Stimulated activated naive CD4-positive, alpha-beta T cell (primary cell): ENCODE measurements around the gene COPS2.
A peak's percentile ranks its signal among the peaks of the same experiment; 100 is the strongest.
"Not testable (repeated sequence)": the region's sequence is repeated elsewhere in the genome, so short reads cannot be mapped to it uniquely, and the experiment has no call there.

Experiments used
- DNase-seq, 6 experiments: peaks; one replicate each; lab custom pipeline; 2025; lab: John Stamatoyannopoulos, UW

Gene COPS2

GRCh38 chr15:49155110-49155833, at the start of gene COPS2:
TSS of gene COPS2 (minus strand) at chr15:49155599. CDS start at chr15:49155578, 21 bp downstream.
- peak; percentile 84 to 95 (median 94) for DNase-seq

- no peak for DNase-seq
Observed at GRCh38 chr15:49200347-49200746, 44.9 kb upstream of the COPS2 start.

GRCh38 chr15:49199666-49200065, 44.3 kb upstream of the COPS2 start:
- DNase-seq = no peak

GRCh38 chr15:49196856-49197255, 41.5 kb upstream of the COPS2 start:
- DNase-seq = no peak

DNA sequence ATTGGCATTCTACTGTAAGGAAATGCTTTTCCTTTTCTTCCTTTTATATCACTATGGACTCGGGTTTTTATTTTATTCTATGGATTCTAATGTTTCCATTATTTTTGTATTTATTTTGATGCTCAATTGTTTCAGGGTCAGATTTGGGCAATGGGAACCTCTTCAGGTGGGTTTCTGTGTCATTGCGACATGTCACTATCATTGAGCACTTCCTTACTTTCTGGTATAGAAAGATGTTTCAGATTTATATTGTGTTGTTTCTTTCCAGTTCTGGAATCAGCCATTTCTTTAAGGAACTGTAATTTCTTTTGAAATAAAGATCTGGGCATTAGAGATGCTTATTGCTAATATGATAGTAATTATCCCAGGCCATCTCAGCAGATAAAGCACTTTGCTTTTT, 36.5 kb upstream of the COPS2 start:
- DNase-seq = no peak

- DNase-seq = no peak
Observed at GRCh38 chr15:49190586-49190985, 35.2 kb upstream of the COPS2 start.

- no peak for DNase-seq
Observed at GRCh38 chr15:49189631-49190030, 34.2 kb upstream of the COPS2 start.

DNA sequence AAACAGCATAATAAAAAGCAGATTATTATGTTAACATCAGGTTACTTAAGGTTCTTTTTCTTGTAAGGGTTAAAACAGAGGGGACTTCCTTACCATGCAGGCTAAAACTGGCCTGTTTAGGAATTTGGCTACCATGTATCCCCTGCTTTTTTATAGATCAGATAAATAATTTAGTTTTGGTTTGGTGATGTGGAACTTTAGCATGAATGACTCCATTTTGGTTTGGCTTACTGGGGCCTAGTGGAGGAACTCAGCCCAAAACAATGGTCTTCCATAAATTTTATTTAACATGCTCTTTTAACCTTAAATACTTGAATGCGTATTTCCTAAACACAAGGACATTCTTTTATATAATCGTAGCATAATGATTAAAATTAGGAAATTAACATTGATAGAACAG, 33.5 kb upstream of the COPS2 start:
- no peak for DNase-seq

GRCh38 chr15:49187549-49188245, 32.3 kb upstream of the COPS2 start:
- no peak for DNase-seq

GRCh38 chr15:49185473-49185872, 30.1 kb upstream of the COPS2 start:
- DNase-seq = no peak

DNA sequence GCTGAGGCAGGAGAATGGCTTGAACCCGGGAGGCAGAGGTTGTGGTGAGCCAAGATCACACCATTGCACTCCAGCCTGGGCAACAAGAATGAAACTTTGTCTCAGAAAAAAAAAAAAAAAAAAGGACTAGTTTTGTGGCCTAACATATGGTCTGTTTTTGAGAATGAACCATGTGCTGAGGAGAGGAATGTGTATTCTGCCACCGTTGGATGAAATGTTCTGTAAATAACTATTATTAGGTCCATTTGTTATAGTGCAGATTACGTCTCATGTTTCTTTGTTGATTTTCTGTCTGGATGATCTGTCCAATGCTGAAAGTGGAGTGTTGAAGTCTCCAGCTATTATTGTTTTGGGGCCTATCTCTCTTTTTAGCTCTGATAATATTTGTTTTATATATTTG, 28.3 kb upstream of the COPS2 start:
- not testable (repeated sequence) for DNase-seq

DNA sequence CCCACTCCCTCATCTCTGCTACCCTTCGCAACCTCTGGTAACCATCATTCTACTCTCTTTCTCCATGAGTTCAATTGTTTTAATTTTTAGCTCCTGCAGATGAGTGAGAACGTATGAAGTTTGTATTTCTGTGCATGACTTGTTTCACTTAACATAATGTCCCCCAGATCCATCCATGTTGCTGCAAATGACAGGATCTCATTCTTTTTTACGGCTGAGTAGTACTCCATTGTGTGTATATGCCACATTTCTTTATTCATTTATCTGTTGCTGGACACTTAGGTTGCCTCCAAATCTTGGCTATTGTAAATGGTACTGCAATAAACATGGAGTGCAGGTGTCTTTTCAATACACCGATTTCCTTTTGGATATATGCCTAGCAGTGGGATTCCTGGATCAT, 26.7 kb upstream of the COPS2 start:
- no peak for DNase-seq

DNA sequence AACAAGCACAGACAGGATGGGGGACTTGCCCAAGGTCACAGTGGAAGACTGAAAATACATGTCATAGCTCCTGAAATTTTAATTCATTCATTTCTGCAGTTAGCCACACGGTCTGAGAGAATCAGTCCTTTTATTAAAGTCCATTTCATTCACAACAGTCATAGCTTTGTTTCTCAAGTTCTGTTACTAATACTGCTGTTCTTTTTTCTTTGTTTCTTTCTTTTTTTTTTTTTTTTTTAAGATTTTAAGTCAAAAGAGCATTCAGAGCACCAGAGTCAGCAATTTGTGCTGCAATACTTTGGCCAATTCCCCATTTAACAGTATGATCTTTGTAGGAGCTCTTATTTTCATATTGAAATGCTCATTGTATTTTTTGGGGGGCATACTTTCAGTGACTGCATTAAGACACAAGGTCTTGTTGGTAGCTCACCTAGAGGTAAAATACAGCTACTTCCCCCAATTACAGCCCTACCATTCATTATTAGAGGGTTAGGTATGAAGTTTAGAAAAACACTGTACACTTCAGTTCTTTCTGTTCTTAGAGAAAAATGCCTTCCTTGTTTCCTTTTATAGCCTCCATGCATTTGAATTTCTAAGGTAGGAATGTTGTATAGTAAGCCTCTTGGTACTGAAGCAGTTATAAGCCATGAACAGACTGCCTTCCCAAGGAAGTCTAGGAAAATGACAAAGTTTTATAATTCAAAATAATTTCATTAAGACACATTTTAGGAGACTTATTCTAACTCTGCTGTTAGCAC, 24.2 kb upstream of the COPS2 start:
- no peak for DNase-seq

DNA sequence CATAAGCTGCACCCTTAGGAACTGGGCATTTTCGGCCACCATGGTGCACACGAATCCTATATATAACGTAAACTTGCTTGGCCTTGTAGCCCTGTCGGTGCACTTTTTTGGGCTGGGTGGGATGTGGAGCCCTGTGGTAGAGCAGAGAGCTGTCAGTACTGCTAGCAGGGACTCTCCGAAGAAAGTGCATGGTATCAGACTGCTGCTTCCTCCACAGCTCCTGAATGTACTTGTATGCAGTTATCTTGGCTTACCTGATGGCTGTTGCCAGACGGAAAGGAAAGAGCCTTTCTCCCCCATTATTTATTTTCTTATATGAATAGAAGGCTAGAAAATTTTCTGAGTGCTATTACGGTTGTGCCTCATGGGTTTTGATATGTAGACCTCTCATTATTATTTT, 23.1 kb upstream of the COPS2 start:
- DNase-seq = no peak

- not testable (repeated sequence) for DNase-seq
Observed at GRCh38 chr15:49175582-49176397, 20.4 kb upstream of the COPS2 start.

GRCh38 chr15:49174902-49175301, 19.5 kb upstream of the COPS2 start:
- no peak for DNase-seq

GRCh38 chr15:49171790-49172189, 16.4 kb upstream of the COPS2 start:
- DNase-seq = no peak

DNA sequence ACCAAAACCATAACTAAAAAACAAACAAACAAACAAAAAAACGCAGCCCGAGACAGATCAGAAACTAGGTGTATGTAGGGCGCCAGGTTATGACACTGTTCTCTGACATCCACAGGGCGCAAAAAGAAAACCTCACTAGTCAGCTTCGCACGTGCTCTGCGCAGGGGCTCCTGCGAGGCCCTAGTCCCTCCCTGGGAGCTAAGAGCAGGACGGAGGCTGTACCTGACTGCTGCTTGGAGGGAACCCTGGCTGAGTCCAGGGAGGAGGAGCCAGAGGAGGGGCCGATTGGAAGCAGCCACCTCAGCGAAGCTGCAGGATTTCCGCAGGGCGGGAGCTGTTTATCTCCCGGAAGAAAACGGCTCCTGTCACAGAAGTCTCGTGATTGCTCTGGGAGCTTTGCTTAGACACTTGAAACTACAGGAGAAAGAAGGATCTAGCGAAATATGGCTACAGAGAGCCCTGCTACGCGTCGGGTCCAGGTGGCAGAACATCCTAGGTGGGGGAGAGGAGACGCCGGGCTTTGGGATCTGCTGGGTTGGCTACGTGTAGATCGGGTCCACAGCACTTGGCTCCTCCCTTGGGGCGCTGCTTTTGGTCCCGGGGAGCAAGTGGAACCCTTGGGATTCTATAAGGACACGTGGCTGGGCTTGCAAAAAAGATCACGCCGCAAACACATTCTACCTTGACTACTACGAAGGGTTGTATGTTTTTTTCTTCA, 14.6 kb upstream of the COPS2 start, which contains the start of gene GALK2:
Gene GALK2, plus strand, starts transcription at position 368 of the 718 bp plus-strand sequence. Its CDS starts 76 bp downstream, at position 444.
- peak; percentile 63 to 78 (median 72) for DNase-seq

DNA sequence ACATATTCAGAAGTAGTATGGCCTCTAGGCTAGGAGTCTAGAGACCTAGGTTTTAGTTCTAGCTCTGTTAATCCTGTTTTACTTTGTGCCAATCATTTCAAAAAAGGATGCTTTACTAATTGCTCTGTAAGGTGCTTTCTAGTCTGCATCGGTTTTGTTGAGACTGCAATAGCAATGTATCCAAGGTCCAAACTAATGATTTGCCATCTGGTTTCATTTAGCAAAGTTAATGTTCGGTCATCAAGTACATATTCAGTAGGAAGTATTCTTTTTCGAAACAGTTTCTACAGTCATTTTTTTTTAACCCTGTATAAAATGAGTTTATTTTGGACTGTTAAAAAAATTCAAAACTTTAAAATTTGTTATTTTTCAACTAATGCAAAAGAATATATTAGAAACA, 12.6 kb upstream of the COPS2 start:
- no peak for DNase-seq

DNA sequence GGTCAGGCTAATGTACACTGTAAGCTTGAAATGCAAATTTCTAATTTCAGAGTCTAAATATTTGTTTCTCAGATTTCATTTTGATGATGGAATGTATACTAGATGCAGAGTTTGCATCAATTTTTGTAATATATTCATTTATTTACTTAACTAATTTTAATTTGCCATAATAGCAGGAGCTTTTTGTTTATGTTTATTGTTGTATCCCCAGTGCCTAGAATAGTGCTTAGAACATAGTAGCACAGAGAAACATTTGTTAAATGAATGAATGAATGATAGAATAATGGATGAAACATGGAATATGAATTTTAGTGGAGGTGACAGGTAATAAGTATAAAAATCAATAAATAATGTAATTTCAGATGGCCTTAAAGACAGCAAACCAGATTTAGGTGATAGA, 9.5 kb upstream of the COPS2 start:
- DNase-seq = no peak

GRCh38 chr15:49163678-49164077, 8.3 kb upstream of the COPS2 start:
- no peak for DNase-seq
